Heart left ventricle (tissue), 16 donors: ENCODE data around the gene ZFYVE21. TPM values are rescaled to one million over a fixed set of nuclear protein-coding genes. Genes with fewer than 3 reads are reported as not detected.

Experiments used
- ATAC-seq, 4 donors: fragments of 200-7000 bp; cut with Tn5 transposase; one replicate each; pipeline ENCODE4 v1.9.1; 2020 to 2022; ENCODE audit warnings: moderate library complexity in 4 of 4, mild to moderate bottlenecking in 3 of 4, moderate number of reproducible peaks in 1 of 4
- DNase-seq, 5 donors: peaks; one replicate each; pipeline ENCODE4 v3.0.0-alpha.2; 2020
- H3K27ac ChIP-seq, 12 donors: fragments of 200-600 bp; sonication (generic) in 4 of 12; one replicate each; pipeline versions ENCODE4 v1.5.0 to v1.8.0; 2016 to 2022; ENCODE audit warnings: mild to moderate bottlenecking in 2 of 12
- H3K27me3 ChIP-seq, 9 donors: fragments of 200-600 bp; sonication (generic) in 2 of 9; one replicate each; pipeline versions ENCODE4 v1.5.1 to v1.8.0; 2016 to 2022; ENCODE audit warnings: mild to moderate bottlenecking in 3 of 9
- H3K36me3 ChIP-seq, 9 donors: fragments of 200-600 bp; sonication (generic) in 2 of 9; one replicate each; pipeline versions ENCODE4 v1.5.0 to v1.8.0; 2018 to 2022; ENCODE audit warnings: mild to moderate bottlenecking in 2 of 9
- H3K4me1 ChIP-seq, 12 donors: fragments of 200-600 bp; sonication (generic) in 4 of 12; one replicate each; pipeline versions ENCODE4 v1.5.0 to v1.8.0; 2016 to 2022; ENCODE audit warnings: mild to moderate bottlenecking in 3 of 12
- H3K4me3 ChIP-seq, 12 donors: fragments of 200-600 bp; sonication (generic) in 4 of 12; one replicate each; pipeline versions ENCODE4 v1.5.0 to v1.8.0; 2017 to 2022; ENCODE audit warnings: mild to moderate bottlenecking in 9 of 12, moderate library complexity in 4 of 12
- H3K9me3 ChIP-seq, 12 donors: fragments of 200-600 bp; sonication (generic) in 4 of 12; one replicate each; pipeline versions ENCODE4 v1.5.0 to v1.8.0; 2016 to 2022; ENCODE audit warnings: mild to moderate bottlenecking in 1 of 12
- CTCF ChIP-seq, 12 donors: fragments of 200-600 bp; sonication (generic) in 4 of 12; IDR thresholded peaks; one replicate each; pipeline versions ENCODE4 v1.5.0 to v1.8.0; 2018 to 2022; ENCODE audit warnings: antibody characterized with exemption in 12 of 12, mild to moderate bottlenecking in 5 of 12
- POLR2A ChIP-seq, 2 donors: fragments of 450-650 bp; IDR thresholded peaks; one replicate each; pipeline ENCODE4 v1.6.1; 2017; ENCODE audit warnings: antibody characterized with exemption in 2 of 2, mild to moderate bottlenecking in 2 of 2, moderate library complexity in 2 of 2
- WGBS, 4 donors: extraction: QIAGEN DNeasy Blood & Tissue Kit in 2 of 4; methylation state at CpG; one replicate each; pipeline versions ENCODE4 v1.1.5 to v1.1.7; 2013 to 2018; 5-methylcytosine and 5-hydroxymethylcytosine counted together
- intact Hi-C, 10 donors: fragments of 100-400 bp; cut with DNase I; formaldehyde crosslinking; loops; one replicate each; pipeline versions ENCODE4 v1.11.1 to v1.14.2; 2022
- polyA plus RNA-seq, 2 donors: library from polyadenylated mRNA; stranded (reverse); fragments of 200-250 nt; gene quantifications; one replicate each; pipeline ENCODE4 v1.2.3, GENCODE V29; 2013
- total RNA-seq, 9 donors: library from RNA; depleted of rRNA in 2 of 9; stranded (reverse); fragments of >200 nt in 2 of 9; fragmentation: NEBNext Ultra II Directional in 3 of 9; extraction: Animal tissue kit (Norgen Biotek cat#: 25700) in 3 of 9; gene quantifications; one replicate each; pipeline versions ENCODE4 v1.1.0 to v1.2.4, GENCODE V29; 2016 to 2023
- donor health status: ischemic (EF 13 %, LVEDD 7.1; RV severe dilation, severe dysfunction).
- donor health status: healthy with polysubstance abuse.
- donor health status: DM: no; HTN: yes; CAD: no.
- donor health status: DM: no; HTN: no; CAD: no.
- donor health status: ischemic (EF 25% LVEDD 6.9; RV normal size, moderate dysfunction).
- donor health status: ischemic (EF 25% LVEDD 5.7; RV mildly dilated, moderate dysfunction).
- donor health status: healthy.
- donor health status: DM: yes; HTN: yes; CAD: no.
- donor health status: ischemic (EF 35%, LVEDD 5.7; RV mildly dilated, moderate dysfunction).
- donor health status: nonischemic (EF 11% LVEDD 7.7; RV severe dilation, severe dysfunction).
- donor health status: DM: yes; HTN: yes; CAD: no.
- donor health status: PGD.
- donor health status: ischemic (EF 29% LVEDD 5.4; RV normal size, mild dysfunction).
- donor health status: nonischemic (EF 23%, LVEDD 6.1; RV moderate dilation, normal function).

Gene ZFYVE21
- total and polyA plus RNA-seq, 11 donors = 44.1 to 86.1 (median 52.5) TPM

GRCh38 chr14:103679351-103679750 is 36.3 kb upstream of the ZFYVE21 start:
- peak; percentile 41 to 80 (median 70) for ATAC-seq
- H3K27ac ChIP-seq = peak overlapping the region in 3 of 12 donors; percentile 2 to 28 (median 19)
- H3K4me3 ChIP-seq = no peak overlapping the region
- H3K9me3 ChIP-seq = no peaks in the 10 kb centered on the region
- 47 to 52% (median 49%) methylated on average over 13 of the region's 13 CpGs for WGBS, 4 donors
- DNase-seq = peak in 2 of 5 donors; percentile 36 to 57
- peaks cover 0 to 28% (median 14%) of the 10 kb centered on the region in 12 donors for H3K4me1 ChIP-seq
- intact Hi-C loops = loop anchor here in 1 of 10 donors (1.0 kb wide), 1 partner anchor 9 kb away; no protein-coding TSS in a partner anchor
- no peaks in the 10 kb centered on the region for H3K27me3 ChIP-seq
- TF ChIP-seq POLR2A (IDR thresholded peaks at IDR 0.05) = no peak
- peak in 11 of 12 donors; percentile 10 to 54 (median 33) for TF ChIP-seq CTCF (IDR thresholded peaks at IDR 0.05)
- peaks cover 2 to 100% (median 99%) of the 10 kb centered on the region in 9 donors for H3K36me3 ChIP-seq

- peaks cover 0 to 34% (median 19%) of the 10 kb centered on the region in 12 donors for H3K4me1 ChIP-seq
- H3K4me3 ChIP-seq = no peak overlapping the region
- peaks cover 2 to 100% (median 99%) of the 10 kb centered on the region in 9 donors for H3K36me3 ChIP-seq
- no peak for DNase-seq
- H3K9me3 ChIP-seq = no peaks in the 10 kb centered on the region
- TF ChIP-seq CTCF (IDR thresholded peaks at IDR 0.05) = no peak
- TF ChIP-seq POLR2A (IDR thresholded peaks at IDR 0.05) = no peak
- no peak for ATAC-seq
- WGBS, 4 donors = 77 to 87% (median 85%) methylated on average over 17 of the region's 17 CpGs
- intact Hi-C loops = loop anchor here in 3 of 10 donors (5.0 to 10.0 kb wide), 3 partner anchors 37 to 106 kb away; partner anchors contain the start of genes KLC1 (in 1 of the 3), XRCC3 (in 1 of the 3) and ZFYVE21 (in 1 of the 3)
- no peak overlapping the region for H3K27ac ChIP-seq
- no peaks in the 10 kb centered on the region for H3K27me3 ChIP-seq
Observed at GRCh38 chr14:103680491-103681231, 34.9 kb upstream of the ZFYVE21 start.

GRCh38 chr14:103683139-103683538 is 32.5 kb upstream of the ZFYVE21 start:
- 73 to 77% (median 75%) methylated on average over 15 of the region's 15 CpGs for WGBS, 4 donors
- no peak for TF ChIP-seq CTCF (IDR thresholded peaks at IDR 0.05)
- no peak overlapping the region for H3K27ac ChIP-seq
- intact Hi-C loops = loop anchor here in 3 of 10 donors (5.0 to 10.0 kb wide), 3 partner anchors 34 to 108 kb away; partner anchors contain the start of genes KLC1 (in 1 of the 3), XRCC3 (in 1 of the 3) and ZFYVE21 (in 1 of the 3)
- DNase-seq (no peak), ATAC-seq (no peak)
- peaks cover 0 to 100% (median 99%) of the 10 kb centered on the region in 9 donors for H3K36me3 ChIP-seq
- no peaks in the 10 kb centered on the region for H3K27me3 ChIP-seq
- peaks cover 0 to 44% (median 17%) of the 10 kb centered on the region in 12 donors for H3K4me1 ChIP-seq
- no peaks in the 10 kb centered on the region for H3K9me3 ChIP-seq
- no peak overlapping the region for H3K4me3 ChIP-seq

GRCh38 chr14:103684471-103684870 is 31.1 kb upstream of the ZFYVE21 start:
- Histone ChIP-seq H3K36me3 (peaks cover 0 to 100% (median 94%) of the 10 kb centered on the region in 9 donors), H3K9me3 (no peaks in the 10 kb centered on the region), H3K27me3 (no peaks in the 10 kb centered on the region), H3K27ac (no peak overlapping the region), H3K4me1 (peaks cover 0 to 55% (median 19%) of the 10 kb centered on the region in 12 donors), H3K4me3 (no peak overlapping the region)
- TF ChIP-seq CTCF (IDR thresholded peaks at IDR 0.05) (no peak), POLR2A (IDR thresholded peaks at IDR 0.05) (no peak)
- 73 to 88% (median 75%) methylated on average over 5 to 6 of the region's 6 CpGs for WGBS, 4 donors
- ATAC-seq = peak in 3 of 4 donors; percentile 33 to 40 (median 38)
- intact Hi-C loops = loop anchor here in 3 of 10 donors (5.0 to 10.0 kb wide), 3 partner anchors 33 to 110 kb away; partner anchors contain the start of genes KLC1 (in 1 of the 3), XRCC3 (in 1 of the 3) and ZFYVE21 (in 1 of the 3)
- DNase-seq = peak in 1 of 5 donors; percentile 15
